HG03025 (cell line): Measurements from ENCODE around the gene RFT1.
A peak's percentile ranks its signal among the peaks of the same experiment; 100 is the strongest.
"Not testable (repeated sequence)": the region's sequence is repeated elsewhere in the genome, so short reads cannot be mapped to it uniquely, and the experiment has no call there.

Source experiments
- ATAC-seq: cut with Tn5 transposase; IDR thresholded peaks from one replicate; pipeline ENCODE4 v1.9.1; 2021; ENCODE audit warnings: mild to moderate bottlenecking, moderate library complexity; ENCODE audit not compliant: unreplicated experiment, low FRiP score

Gene RFT1

GRCh38 chr3:53163444-53164387 is 33.5 kb upstream of the RFT1 start:
- ATAC-seq: no peak

GRCh38 chr3:53162672-53163443 is 32.6 kb upstream of the RFT1 start:
- ATAC-seq: no peak

- ATAC-seq: peak; percentile 29
Observed at GRCh38 chr3:53161820-53162671, 31.8 kb upstream of the RFT1 start.

DNA sequence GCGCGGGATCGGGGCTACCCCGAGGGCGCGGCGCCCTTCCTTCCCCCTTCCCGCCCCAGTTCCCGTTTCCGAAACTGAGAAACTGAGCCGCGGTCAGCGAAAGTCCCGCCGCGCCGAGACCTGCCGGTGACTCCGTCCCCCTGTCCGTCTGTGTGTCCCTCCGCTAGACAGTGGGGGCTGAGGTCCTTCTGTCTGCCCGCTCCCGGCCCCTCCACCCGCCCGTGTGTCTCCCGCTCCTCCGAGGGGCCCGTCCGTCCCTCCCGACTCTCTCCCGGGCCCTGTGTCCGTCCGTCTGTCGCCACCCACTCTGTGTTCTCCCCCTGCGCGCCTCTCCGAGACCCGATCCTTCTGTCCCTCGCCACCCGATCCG is 31.2 kb upstream of the RFT1 start:
- no peak for ATAC-seq

DNA sequence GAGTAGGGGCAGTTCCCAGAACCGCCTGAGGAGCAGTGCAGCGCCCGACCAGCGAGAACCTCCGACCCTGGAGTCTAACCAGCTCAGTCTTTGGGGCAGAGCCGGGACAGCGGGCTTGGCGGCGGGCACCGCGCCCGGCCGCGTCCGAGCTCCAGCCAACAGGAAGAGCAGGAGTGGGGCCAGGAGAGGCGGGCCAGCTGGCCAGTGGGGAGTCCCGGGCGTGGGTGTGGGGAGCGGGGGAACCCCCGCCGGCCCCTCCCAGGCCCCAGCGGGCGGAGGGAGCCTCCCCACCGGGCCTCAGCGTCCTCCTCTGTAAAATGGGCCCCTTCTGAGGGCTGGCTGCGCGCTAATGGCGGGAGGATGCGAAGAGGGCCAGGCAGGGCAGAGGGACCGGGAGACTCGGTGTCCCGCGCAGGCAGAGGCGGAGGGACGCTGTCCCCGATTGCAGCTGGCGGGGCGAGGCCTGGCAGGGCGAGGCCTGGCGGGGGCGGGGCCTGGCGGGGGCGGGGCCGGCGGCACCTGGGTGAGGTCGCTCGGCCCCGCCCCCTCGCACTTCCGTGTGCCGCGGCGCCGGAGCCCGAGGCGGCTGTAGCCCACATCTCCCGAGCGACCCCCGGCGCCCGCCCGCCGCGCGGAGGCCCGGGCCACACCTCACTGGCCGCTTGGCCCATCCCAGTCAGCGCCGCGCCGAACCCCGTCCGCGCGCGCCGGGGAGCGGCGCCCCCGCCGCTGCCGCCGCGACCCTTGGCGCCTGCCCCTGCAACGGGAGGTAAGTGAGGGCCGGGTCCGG is 30.6 kb upstream of the RFT1 start, which contains the start of gene PRKCD:
PRKCD (plus strand) TSS at position 550 of the 790 bp plus-strand sequence. CDS start 17,214 bp downstream, outside the sequence.
- ATAC-seq: peak; percentile 40

GRCh38 chr3:53160061-53160659 is 29.9 kb upstream of the RFT1 start:
- ATAC-seq: no peak

DNA sequence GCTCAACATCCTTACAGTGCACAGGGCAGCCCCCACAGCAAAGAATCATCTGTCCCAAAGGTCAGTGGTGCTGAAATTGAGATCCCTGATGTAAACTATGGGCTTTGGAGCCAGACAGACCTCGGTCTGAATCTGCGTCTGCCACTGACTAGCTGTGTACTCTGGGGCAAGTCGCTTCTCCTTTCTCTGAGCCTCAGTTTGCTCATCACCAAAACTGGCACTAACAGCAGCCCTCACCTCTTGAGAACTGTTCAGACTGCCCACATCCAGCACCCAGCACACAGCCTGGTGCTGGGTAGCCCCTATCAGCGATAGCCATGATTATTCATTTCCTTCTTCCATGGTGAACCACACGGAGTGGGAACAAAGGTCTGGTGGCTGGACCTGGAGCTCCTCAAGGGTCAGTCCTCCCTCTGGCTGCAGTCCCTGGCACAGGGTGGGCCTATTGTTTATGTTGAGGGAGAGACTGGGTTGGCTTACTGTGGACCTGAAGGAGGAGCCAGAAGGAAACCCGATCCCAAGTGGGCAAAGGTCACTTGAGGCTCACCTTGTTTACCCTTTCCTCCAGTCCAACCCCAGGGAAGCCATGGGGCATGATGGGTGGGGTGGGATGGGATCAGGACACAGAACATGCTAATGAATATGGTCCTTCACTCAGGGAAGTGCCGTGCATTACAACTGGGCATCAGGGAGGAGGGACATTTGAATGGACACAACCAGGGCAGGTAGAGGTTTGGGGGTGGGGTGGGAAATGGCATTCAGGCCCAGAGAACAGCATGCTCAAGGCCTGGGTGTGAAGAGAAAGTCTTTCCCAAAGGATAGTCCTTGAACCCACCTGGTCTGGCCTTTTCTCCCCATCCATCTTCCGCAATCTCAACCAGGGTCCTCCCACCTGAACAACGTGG is 29.2 kb upstream of the RFT1 start:
- no peak for ATAC-seq

- no peak for ATAC-seq
Observed at GRCh38 chr3:53158765-53159155, 28.5 kb upstream of the RFT1 start.

GRCh38 chr3:53157974-53158580 is 27.8 kb upstream of the RFT1 start:
- no peak for ATAC-seq

DNA sequence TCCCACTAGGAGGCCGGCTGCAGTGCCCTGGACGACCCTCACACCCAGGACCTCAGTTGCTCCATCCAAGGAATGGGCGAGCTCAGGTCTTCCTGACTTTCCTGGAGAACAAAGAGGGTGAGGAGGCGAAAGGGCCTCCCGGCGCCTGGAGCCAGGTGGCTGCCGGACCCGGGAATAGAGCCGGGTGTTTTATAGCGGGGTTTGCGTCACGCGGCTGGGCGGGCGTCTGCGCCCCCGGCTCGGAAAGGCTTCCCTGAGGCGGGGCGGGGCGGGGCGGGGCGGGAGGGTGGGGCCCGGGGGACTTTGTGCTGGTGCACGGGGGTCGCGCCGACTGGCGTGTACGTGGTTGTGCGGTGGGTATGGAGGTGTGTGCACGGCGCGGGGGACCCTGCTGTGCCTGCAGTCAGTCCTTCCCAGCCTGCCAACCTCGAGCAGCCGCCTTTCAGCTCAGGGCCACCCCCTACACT is 26.2 kb upstream of the RFT1 start:
- ATAC-seq: no peak

GRCh38 chr3:53155760-53156159 is 25.5 kb upstream of the RFT1 start:
- ATAC-seq: no peak

DNA sequence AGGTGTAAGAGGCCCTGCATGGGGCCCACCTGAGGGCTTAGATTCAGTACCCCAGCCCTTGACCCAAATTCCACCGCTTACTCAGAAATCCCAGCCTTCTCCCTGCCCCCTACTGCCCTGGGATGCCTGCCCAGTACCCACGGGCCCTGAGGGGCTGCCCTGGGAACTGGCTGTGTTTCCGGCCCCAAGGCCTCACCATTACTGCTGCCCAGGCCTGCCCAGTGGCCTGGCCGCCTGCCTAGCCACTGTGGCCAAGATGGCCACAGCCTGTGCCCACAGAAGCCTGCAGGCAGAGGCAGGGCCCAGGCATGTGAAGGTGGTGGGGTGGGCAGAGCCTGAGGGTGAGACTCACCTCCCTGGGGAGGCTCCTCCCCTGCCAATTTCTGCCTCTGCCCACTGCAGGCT is 24.6 kb upstream of the RFT1 start:
- no peak for ATAC-seq

DNA sequence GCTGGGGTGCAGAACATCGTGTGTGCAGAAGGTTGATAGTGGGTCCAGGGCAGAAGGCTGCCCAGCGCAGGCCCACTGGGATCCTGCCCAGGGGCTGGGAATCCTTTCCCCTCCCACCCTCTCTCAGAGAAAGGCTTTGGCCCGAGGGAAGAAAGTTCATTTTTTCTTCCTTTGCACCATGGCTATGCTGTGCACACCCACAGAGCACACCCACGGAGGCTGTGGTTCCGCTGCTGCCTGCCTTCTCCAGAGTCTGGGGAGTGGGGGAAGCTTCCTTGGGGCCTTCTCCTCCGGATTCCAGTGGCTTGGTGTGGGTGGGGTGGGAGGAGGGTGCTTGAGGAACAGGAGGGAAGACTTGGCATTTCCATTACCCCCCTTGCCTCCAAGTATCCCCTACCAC is 23.7 kb upstream of the RFT1 start:
- no peak for ATAC-seq

DNA sequence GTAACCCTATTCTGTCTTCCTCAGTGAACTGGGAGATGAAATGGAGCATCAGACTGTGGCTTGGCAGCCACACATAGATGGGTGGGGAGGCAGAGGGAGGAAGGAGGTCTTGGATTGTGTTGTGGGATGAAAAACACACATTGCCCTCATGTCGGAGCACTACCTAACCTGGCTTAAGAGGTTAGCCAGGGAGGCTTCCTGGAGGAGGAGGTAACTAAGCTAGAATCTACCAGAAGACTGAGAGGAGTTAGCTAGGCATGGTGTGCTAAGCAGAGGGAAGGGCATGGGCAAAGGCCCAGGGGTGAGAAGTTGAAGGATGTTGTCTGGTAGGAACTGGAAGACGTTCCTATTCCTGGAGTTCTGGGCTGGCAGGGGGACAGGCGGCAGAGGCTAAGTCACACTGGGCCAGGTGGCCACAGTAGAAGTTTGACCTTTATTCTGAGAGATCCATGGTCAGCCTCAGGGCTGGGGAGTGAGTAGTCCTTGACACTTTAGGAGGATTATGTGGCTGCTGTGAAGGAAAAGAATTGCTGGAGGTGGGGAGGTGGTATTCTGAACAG is 23.1 kb upstream of the RFT1 start:
- ATAC-seq: no peak

GRCh38 chr3:53151870-53152660 is 21.8 kb upstream of the RFT1 start:
- no peak for ATAC-seq

GRCh38 chr3:53151465-53151864 is 21.2 kb upstream of the RFT1 start:
- no peak for ATAC-seq

GRCh38 chr3:53151086-53151438 is 20.8 kb upstream of the RFT1 start:
- ATAC-seq: not testable (repeated sequence)
